Osteocyte (in vitro differentiated cells): Measurements from ENCODE around the gene NOC3L. TPM values are rescaled to one million over a fixed set of nuclear protein-coding genes. Genes with fewer than 3 reads are reported as not detected.

ENCODE experiments used
- DNase-seq: peaks from one replicate; pipeline ENCODE4 v3.0.0; 2021; ENCODE audit warnings: mixed read lengths; ENCODE audit not compliant: unreplicated experiment; ENCODE audit errors: extremely low spot score
- H3K27ac Mint-ChIP-seq: one replicate; pipeline ENCODE4 v1.8.0; 2021; ENCODE audit warnings: mild to moderate bottlenecking, mixed read lengths; ENCODE audit not compliant: unreplicated experiment
- H3K27me3 Mint-ChIP-seq: one replicate; pipeline ENCODE4 v1.8.0; 2021; ENCODE audit warnings: mixed read lengths; ENCODE audit not compliant: unreplicated experiment
- H3K36me3 Mint-ChIP-seq: one replicate; pipeline ENCODE4 v1.8.0; 2021; ENCODE audit warnings: mixed read lengths; ENCODE audit not compliant: unreplicated experiment
- H3K4me1 Mint-ChIP-seq: one replicate; pipeline ENCODE4 v1.8.0; 2021; ENCODE audit warnings: mixed read lengths; ENCODE audit not compliant: unreplicated experiment
- H3K4me3 Mint-ChIP-seq: one replicate; pipeline ENCODE4 v1.8.0; 2021; ENCODE audit warnings: mild to moderate bottlenecking, moderate library complexity, mixed read lengths; ENCODE audit not compliant: unreplicated experiment
- H3K9me3 Mint-ChIP-seq: one replicate; pipeline ENCODE4 v1.8.0; 2021; ENCODE audit warnings: mixed read lengths; ENCODE audit not compliant: unreplicated experiment
- CTCF ChIP-seq: fragments of 200-600 bp; sonication (generic); IDR thresholded peaks from 2 replicates; pipeline ENCODE4 v1.5.0; 2021; ENCODE audit warnings: antibody characterized with exemption, mild to moderate bottlenecking, moderate library complexity
- total RNA-seq: library from RNA; stranded (reverse); gene quantifications from 2 replicates; pipeline ENCODE4 v1.2.1, GENCODE V29; 2021

NOC3L gene
- total RNA-seq, 1 donor from 2014 or later: 15.5 TPM

DNA sequence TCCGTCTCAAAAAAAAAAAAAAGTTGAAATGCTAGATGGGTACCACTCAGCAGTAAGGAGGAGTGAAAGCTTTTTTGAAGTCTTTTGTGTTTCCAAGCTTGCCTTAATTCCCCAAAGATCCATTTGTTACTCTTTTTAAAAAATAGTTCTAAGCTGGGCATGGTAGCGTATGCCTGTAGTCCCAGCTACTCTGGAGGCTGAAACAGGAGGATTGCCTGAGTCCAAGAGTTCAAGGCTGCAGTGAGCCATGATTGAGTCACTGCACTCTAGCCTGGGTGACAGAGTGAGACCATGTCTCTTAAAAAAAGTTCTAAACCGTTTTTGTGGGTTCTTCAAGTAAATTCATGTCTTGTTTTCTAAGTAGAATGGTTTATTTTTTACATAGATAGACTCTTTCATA, 44.9 kb upstream of the NOC3L start:
- no peaks in the 10 kb centered on the region for H3K27me3 Mint-ChIP-seq
- no peaks in the 10 kb centered on the region for H3K9me3 Mint-ChIP-seq
- H3K4me1 Mint-ChIP-seq: peaks cover 74% of the 10 kb centered on the region
- no peak overlapping the region for H3K27ac Mint-ChIP-seq
- no peak overlapping the region for H3K4me3 Mint-ChIP-seq
- no peak for TF ChIP-seq CTCF
- DNase-seq: no peak
- H3K36me3 Mint-ChIP-seq: peaks cover 2% of the 10 kb centered on the region

GRCh38 chr10:94405406-94405805, 42.7 kb upstream of the NOC3L start:
- no peaks in the 10 kb centered on the region for H3K9me3 Mint-ChIP-seq
- H3K4me1 Mint-ChIP-seq: peaks cover 57% of the 10 kb centered on the region
- no peak for TF ChIP-seq CTCF
- H3K4me3 Mint-ChIP-seq: peak overlapping the region; percentile 93
- H3K27ac Mint-ChIP-seq: peak overlapping the region; percentile 28
- DNase-seq: no peak
- H3K36me3 Mint-ChIP-seq: no peaks in the 10 kb centered on the region
- H3K27me3 Mint-ChIP-seq: no peaks in the 10 kb centered on the region

GRCh38 chr10:94403380-94404213, 40.9 kb upstream of the NOC3L start:
- TF ChIP-seq CTCF: no peak
- no peaks in the 10 kb centered on the region for H3K27me3 Mint-ChIP-seq
- DNase-seq: peak; percentile 86
- no peaks in the 10 kb centered on the region for H3K36me3 Mint-ChIP-seq
- peaks cover 44% of the 10 kb centered on the region for H3K4me1 Mint-ChIP-seq
- no peaks in the 10 kb centered on the region for H3K9me3 Mint-ChIP-seq
- peak overlapping the region; percentile 92 for H3K27ac Mint-ChIP-seq
- H3K4me3 Mint-ChIP-seq: peak overlapping the region; percentile 93

DNA sequence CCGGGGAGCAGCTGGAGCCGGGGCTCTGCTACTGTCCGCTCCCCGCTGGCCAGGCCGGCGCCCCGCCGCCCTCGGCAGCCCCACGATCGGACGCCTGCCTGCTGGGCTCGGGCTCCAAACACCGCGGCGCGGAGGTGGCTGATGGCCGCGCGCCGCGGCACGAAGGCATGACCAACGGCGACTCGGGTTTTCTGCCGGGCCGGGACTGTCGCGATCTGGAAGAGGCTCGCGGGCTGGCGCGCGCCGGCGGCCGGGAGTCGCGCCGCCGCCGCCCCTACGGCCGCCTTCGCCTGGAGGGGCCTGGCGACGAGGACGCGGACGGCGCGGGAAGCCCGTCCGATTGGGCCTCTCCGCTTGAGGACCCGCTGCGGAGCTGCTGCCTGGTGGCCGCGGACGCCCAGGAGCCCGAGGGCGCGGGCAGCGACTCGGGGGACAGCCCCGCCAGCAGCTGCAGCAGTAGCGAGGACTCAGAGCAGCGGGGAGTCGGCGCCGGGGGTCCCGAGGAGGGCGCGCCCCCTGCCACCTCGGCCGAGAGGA, 40.2 kb upstream of the NOC3L start:
- no peak for TF ChIP-seq CTCF
- Mint-ChIP-seq H3K27me3 (no peaks in the 10 kb centered on the region), H3K9me3 (no peaks in the 10 kb centered on the region), H3K36me3 (no peaks in the 10 kb centered on the region), H3K4me1 (peaks cover 44% of the 10 kb centered on the region), H3K27ac (peak overlapping the region; percentile 83), H3K4me3 (peak overlapping the region; percentile 93)
- peak; percentile 85 for DNase-seq

DNA sequence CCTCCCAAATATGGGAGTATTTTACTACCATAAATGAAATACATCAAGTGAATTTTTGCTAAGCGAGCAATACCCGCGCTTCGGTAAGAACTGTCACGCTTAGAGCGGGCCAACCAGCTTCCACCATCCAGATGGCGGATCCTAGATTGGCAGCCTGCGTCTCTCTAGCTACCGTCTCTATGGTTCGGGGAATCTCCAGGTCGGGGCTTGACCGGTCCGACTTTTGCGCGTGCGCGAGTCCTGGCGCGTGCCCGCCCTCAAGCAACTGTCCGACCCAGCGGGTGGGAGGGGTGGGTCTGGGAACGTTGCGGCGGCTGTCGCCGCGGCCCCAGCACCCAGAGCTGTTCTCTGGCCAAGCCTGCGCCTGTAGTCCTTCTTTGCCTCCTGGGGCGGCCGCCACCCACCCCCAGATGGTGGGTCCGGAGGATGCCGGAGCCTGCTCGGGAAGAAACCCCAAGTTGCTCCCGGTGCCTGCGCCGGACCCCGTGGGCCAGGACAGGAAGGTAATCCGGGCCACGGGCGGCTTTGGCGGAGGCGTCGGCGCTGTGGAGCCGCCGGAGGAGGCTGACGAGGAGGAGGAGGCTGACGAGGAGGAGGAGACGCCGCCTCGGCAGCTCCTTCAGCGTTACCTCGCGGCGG, 39.6 kb upstream of the NOC3L start, which contains the start of gene TBC1D12:
Gene TBC1D12 (plus strand): TSS at position 338 of the 639 bp plus-strand sequence. CDS start 73 bp downstream, at position 411.
- Mint-ChIP-seq H3K27ac (peak within 1 kb of the TSS; percentile 92), H3K27me3 (no peaks in the 10 kb centered on the region), H3K9me3 (no peaks in the 10 kb centered on the region), H3K4me3 (peak within 1 kb of the TSS; percentile 93), H3K4me1 (peaks cover 45% of the 10 kb centered on the region), H3K36me3 (no peaks in the 10 kb centered on the region)
- DNase-seq: peak; percentile 98
- TF ChIP-seq CTCF: no peak
